ENCODE measurements around the gene DDAH1.

- TF ChIP-seq, protein P1, sequence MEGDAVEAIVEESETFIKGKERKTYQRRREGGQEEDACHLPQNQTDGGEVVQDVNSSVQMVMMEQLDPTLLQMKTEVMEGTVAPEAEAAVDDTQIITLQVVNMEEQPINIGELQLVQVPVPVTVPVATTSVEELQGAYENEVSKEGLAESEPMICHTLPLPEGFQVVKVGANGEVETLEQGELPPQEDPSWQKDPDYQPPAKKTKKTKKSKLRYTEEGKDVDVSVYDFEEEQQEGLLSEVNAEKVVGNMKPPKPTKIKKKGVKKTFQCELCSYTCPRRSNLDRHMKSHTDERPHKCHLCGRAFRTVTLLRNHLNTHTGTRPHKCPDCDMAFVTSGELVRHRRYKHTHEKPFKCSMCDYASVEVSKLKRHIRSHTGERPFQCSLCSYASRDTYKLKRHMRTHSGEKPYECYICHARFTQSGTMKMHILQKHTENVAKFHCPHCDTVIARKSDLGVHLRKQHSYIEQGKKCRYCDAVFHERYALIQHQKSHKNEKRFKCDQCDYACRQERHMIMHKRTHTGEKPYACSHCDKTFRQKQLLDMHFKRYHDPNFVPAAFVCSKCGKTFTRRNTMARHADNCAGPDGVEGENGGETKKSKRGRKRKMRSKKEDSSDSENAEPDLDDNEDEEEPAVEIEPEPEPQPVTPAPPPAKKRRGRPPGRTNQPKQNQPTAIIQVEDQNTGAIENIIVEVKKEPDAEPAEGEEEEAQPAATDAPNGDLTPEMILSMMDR (conservative IDR thresholded peaks at IDR 0.05), result no peak
- no peak for TF ChIP-seq ZFX (IDR thresholded peaks at IDR 0.05)
Observed at GRCh38 chr1:85325920-85326319, 139.0 kb downstream of the DDAH1 start.
